Measurements from ENCODE around the gene AHDC1. TPM values are rescaled to one million over a fixed set of nuclear protein-coding genes. Genes with fewer than 3 reads are reported as not detected.

The AHDC1 gene
- total and polyA plus RNA-seq, 7 donors = 6.4 to 65.2 (median 35.9) TPM

DNA sequence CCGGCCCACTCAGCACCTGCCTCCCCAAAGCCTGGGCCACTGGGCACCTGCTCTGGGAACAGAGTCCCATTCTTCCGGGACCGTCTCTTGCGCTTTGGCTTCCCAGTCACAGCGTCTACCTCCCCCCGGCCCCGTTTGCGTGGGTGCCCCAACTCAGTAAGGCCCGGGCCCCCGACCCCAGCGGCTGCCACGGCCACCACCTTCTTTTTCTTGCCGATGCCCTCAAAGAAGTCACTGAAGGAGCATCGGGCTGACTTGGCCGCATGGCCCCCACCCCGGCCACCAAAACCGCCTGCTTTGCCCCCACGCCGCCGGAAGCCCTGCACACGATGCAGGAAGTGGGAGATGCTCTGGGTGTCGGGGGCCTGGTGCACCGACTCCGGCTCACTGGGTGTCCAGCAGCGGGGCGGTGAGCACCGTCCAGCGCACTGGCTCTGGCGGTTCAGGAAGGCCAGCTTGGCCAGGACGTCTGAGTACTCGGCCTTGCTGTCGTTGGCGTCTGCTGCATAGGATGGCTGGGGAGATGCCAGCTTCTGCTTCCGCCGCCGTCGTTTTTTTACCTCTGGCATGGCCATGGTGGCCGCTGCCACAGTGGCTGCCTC lies 54.0 kb downstream of the AHDC1 start:
- Histone ChIP-seq H3K36me3 (ENCODE audit: insufficient read depth in 1 of 2, low read depth in 1 of 2) (peaks cover 0 to 95% of the 10 kb centered on the region in 2 donors), H3K4me1 (peaks cover 41% of the 10 kb centered on the region), H3K27ac (peak overlapping the region; percentile 95), H3K9me3 (no peaks in the 10 kb centered on the region), H3K4me3 (no peak overlapping the region), H3K27me3 (ENCODE audit: insufficient read depth in 3 of 3, low read length in 2 of 3) (no peaks in the 10 kb centered on the region)
- 75 to 88% (median 83%) methylated on average over 38 of the region's 38 CpGs for WGBS, 3 donors
- ATAC-seq (no peak), DNase-seq (no peak)
- intact Hi-C loops (cut with DNase I) = no loop called here
- TF ChIP-seq CTCF (IDR thresholded peaks at IDR 0.05) = no peak

DNA sequence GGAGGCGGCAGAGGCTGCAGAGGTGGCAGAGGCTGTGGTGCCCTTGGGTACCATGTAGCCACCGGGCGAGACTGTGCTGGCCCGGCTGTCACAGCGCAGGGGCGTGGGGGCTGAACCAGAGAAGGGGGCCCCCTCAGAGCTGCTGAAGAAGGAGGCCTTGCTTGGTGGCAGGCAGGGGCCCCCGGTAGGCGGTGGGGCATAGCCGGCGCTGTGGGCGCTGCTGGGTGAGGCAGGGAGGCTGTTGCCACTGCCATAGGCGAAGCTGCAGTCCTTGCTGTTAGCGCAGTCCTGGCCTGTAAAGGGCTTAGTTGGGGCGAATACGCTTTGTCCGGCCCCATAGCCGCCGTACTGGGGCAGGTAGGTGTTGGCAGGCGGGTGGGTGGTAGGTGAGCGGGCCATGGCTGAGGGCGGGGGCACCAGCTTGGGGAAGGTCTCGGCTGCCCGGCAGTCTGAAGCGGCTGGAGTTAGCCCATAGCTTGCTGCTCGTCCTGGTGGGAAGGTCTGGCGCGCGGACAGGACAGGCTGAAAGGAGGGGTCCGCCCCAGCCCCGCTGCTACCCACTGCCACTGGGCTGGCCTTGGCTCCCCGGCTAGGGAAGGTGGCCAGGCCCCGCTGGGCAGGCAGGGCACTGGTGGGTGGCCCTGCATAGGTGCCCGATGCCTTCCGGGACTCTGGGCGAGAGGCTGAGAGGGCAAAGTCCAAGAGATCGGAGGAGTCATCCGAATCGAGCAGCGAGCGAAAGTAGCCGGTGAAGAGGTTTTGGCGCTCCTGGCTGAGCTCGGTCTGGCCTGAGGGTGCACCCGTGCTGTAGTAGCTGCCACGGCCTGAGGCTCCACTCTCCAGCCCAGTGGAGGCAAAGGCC lies 54.9 kb downstream of the AHDC1 start:
- H3K4me3 ChIP-seq = no peak overlapping the region
- DNase-seq (no peak), ATAC-seq (peak in 1 of 4 donors; percentile 10)
- intact Hi-C loops (cut with DNase I) = no loop called here
- H3K27ac ChIP-seq = peak overlapping the region; percentile 95
- no peaks in the 10 kb centered on the region for H3K27me3 ChIP-seq (ENCODE audit: insufficient read depth in 3 of 3, low read length in 2 of 3)
- 82 to 89% (median 86%) methylated on average over 37 to 45 of the region's 45 CpGs for WGBS, 3 donors
- TF ChIP-seq CTCF (IDR thresholded peaks at IDR 0.05) = no peak
- no peaks in the 10 kb centered on the region for H3K9me3 ChIP-seq
- peaks cover 41% of the 10 kb centered on the region for H3K4me1 ChIP-seq
- peaks cover 0 to 88% of the 10 kb centered on the region in 2 donors for H3K36me3 ChIP-seq (ENCODE audit: insufficient read depth in 1 of 2, low read depth in 1 of 2)

- H3K4me3 ChIP-seq = no peak overlapping the region
- peaks cover 44% of the 10 kb centered on the region for H3K4me1 ChIP-seq
- peaks cover 0 to 80% of the 10 kb centered on the region in 2 donors for H3K36me3 ChIP-seq (ENCODE audit: insufficient read depth in 1 of 2, low read depth in 1 of 2)
- H3K27ac ChIP-seq = peak overlapping the region; percentile 95
- TF ChIP-seq CTCF (IDR thresholded peaks at IDR 0.05) = no peak
- DNase-seq (no peak), ATAC-seq (peak in 3 of 4 donors; percentile 6 to 15 (median 14))
- intact Hi-C loops (cut with DNase I) = no loop called here
- WGBS, 3 donors = 79 to 88% (median 81%) methylated on average over 39 of the region's 39 CpGs
- H3K27me3 ChIP-seq (ENCODE audit: insufficient read depth in 3 of 3, low read length in 2 of 3) = no peaks in the 10 kb centered on the region
- no peaks in the 10 kb centered on the region for H3K9me3 ChIP-seq
Observed at GRCh38 chr1:27548136-27548853, 55.6 kb downstream of the AHDC1 start.

DNA sequence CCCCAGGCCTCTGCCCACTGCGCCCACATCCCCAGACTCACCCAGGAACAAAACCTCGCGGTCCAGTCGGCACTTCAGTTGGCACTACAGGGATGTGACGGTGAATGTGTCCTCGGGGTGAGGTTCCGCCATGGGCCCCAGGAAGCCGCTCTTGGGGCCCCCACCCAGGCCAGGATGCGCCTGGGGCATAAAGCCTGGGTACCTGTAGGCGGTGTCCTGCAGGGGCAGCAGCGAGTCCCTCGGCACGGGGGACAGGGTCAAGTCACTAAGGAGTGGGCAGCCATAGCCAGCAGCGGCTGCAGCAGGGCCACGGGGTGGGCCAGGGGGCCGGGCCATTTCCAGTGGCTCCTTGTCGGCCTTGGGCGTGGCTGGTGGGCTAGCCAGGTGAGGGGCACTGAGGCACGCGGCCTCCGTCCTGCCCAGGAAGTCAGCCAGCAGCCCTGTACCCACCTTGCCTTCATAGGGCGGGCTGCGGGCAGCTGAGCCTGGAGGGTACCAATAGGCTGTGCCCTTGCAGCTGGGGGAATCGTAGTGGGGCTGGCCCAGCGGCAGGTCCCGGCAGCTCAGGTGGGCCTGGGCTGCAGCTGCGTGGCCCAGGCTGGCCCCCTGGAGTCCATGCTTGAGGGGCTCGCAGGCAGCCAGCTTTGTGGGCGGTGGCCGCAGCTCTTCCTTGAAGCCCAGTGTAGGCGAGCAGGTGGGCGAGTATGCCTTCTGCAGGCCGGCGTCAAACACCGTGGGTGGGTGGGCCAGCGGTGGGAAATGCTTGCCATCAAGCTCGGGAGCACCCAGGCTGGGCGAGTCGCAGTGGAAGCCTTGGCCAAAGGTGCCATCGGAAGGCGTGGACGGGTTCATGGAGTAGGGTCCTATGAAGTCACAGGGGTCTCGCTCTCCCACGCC lies 56.5 kb downstream of the AHDC1 start:
- no peaks in the 10 kb centered on the region for H3K9me3 ChIP-seq
- intact Hi-C loops (cut with DNase I) = no loop called here
- WGBS, 3 donors = 87 to 92% (median 87%) methylated on average over 43 to 44 of the region's 44 CpGs
- H3K4me3 ChIP-seq = no peak overlapping the region
- H3K36me3 ChIP-seq (ENCODE audit: insufficient read depth in 1 of 2, low read depth in 1 of 2) = peaks cover 0 to 72% of the 10 kb centered on the region in 2 donors
- TF ChIP-seq CTCF (IDR thresholded peaks at IDR 0.05) = peak; percentile 11
- ATAC-seq (no peak), DNase-seq (no peak)
- no peaks in the 10 kb centered on the region for H3K27me3 ChIP-seq (ENCODE audit: insufficient read depth in 3 of 3, low read length in 2 of 3)
- peak overlapping the region; percentile 95 for H3K27ac ChIP-seq
- peaks cover 48% of the 10 kb centered on the region for H3K4me1 ChIP-seq
